Peyer's patch (tissue), 4 donors: ENCODE results near the gene IQCE.

Experiments
- CTCF ChIP-seq, 6 experiments: fragments of 450-650 bp in 4 of 6; fragments of 200-600 bp in 2 of 6; sonication (generic) in 1 of 6; IDR thresholded peaks; one replicate each; pipeline ENCODE4 v1.5.1; 2017 to 2019; ENCODE audit warnings: antibody characterized with exemption in 6 of 6, mild to moderate bottlenecking in 3 of 6, moderate library complexity in 1 of 6
- POLR2A ChIP-seq, 2 donors: fragments of 450-650 bp; IDR thresholded peaks; one replicate each; pipeline ENCODE4 v1.5.1; 2017; ENCODE audit warnings: antibody characterized with exemption in 2 of 2, mild to moderate bottlenecking in 2 of 2, moderate library complexity in 2 of 2

DNA sequence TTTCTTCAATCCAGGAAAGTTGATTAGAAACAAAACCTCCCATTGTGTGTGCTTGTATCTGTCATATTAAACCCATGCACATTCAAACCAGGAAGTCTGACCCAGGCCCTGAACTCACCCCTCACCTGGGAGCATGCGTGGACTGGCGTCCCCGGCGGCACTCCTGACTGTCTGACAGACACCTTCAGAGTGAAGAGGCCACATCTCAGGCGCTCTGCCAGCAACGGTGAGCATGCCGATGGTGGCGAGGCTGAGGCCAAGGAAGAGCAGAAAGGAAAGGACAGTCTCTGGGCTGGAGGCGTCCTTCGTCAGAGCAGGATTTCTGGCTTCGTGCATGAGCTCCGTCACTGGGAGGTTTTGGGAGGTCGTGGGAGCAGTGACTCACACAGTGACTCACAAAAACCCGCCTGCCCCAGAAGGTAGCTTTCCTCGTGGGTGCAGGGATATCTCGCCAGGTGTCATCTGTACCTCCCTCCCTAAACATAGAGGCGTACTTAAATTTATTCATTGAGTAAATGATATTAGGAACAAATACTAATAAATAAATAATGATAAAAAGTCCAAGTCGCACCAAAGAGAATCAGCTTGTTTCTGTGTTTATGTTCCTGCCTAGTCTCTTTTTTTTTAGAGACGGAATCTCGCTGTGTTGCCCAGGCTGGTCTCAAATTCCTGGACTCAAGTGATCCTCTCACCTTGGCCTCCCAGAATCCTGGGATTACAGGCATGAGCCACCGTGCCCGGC lies 13.5 kb downstream of the IQCE start:
- TF ChIP-seq CTCF (IDR thresholded peaks at IDR 0.05): no peak
- no peak for TF ChIP-seq POLR2A (IDR thresholded peaks at IDR 0.05)
